Activated T-cell treated with anti-CD3 and anti-CD28 coated beads, Interleukin-2, amount 50 U/mL, for 4 hours (primary cell): Measurements from ENCODE around the gene ORAI2. TPM values are rescaled to one million over a fixed set of nuclear protein-coding genes. Genes with fewer than 3 reads are reported as not detected.
A peak's percentile ranks its signal among the peaks of the same experiment; 100 is the strongest.

ENCODE experiments used
- ATAC-seq, 2 donors: fragments of 200-7000 bp; cut with Tn5 transposase; one replicate each; pipeline ENCODE4 v1.10.0; 2021
- DNase-seq: peaks from one replicate; pipeline ENCODE4 v3.0.0-alpha.2; 2020
- H3K27me3 Mint-ChIP-seq: one replicate; pipeline ENCODE4 v1.8.0; 2021; ENCODE audit warnings: low read depth, mixed read lengths
- H3K36me3 Mint-ChIP-seq: one replicate; pipeline ENCODE4 v1.8.0; 2022; ENCODE audit warnings: mixed read lengths; ENCODE audit not compliant: insufficient read depth
- H3K4me1 Mint-ChIP-seq: one replicate; pipeline ENCODE4 v1.8.0; 2021; ENCODE audit warnings: low read depth, mixed read lengths
- H3K4me3 Mint-ChIP-seq: one replicate; pipeline ENCODE4 v1.8.0; 2021; ENCODE audit warnings: mild to moderate bottlenecking, moderate library complexity, mixed read lengths
- H3K9me3 Mint-ChIP-seq: one replicate; pipeline ENCODE4 v1.8.0; 2021; ENCODE audit warnings: mixed read lengths
- total RNA-seq, 3 donors: library from RNA; stranded (reverse); gene quantifications; one replicate each; pipeline ENCODE4 v1.2.1, GENCODE V29; 2021

ORAI2 gene
- total RNA-seq, 3 donors from 2014 or later, result 24.8 to 35.9 (median 27.4) TPM

DNA sequence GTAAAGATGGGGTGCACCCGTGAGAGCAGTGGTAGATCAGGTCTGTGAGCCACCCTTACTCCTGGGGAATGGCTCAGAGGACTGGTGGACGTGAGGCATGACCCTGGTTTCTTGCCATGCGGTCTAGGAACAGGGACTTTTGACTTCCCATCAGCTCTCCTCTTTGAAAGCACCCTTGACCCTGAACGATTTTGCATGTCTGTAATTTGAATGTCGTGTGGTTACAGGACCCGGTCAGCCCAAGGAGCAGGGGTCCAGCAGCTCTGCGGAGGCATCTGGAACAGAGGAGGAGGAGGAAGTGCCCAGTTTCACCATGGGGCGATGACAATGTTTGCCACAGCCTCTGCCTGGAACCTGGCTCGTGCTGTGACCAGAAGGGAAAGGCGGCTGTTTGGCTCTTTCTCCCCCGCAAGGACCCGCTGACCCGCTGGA lies 8.6 kb upstream of the ORAI2 start:
- H3K4me3 Mint-ChIP-seq, result no peak overlapping the region
- peaks cover 15% of the 10 kb centered on the region for H3K36me3 Mint-ChIP-seq
- peaks cover 79% of the 10 kb centered on the region for H3K4me1 Mint-ChIP-seq
- DNase-seq (no peak), ATAC-seq (no peak)
- no peaks in the 10 kb centered on the region for H3K9me3 Mint-ChIP-seq
- no peaks in the 10 kb centered on the region for H3K27me3 Mint-ChIP-seq

- peak overlapping the region; percentile 83 for H3K4me3 Mint-ChIP-seq
- H3K9me3 Mint-ChIP-seq, result no peaks in the 10 kb centered on the region
- DNase-seq (peak; percentile 82), ATAC-seq (peak; percentile 85 to 86)
- H3K36me3 Mint-ChIP-seq, result peaks cover 12% of the 10 kb centered on the region
- peaks cover 78% of the 10 kb centered on the region for H3K4me1 Mint-ChIP-seq
- no peaks in the 10 kb centered on the region for H3K27me3 Mint-ChIP-seq
Measured at GRCh38 chr7:102425639-102426267, 7.6 kb upstream of the ORAI2 start.

GRCh38 chr7:102426268-102427018 lies 6.9 kb upstream of the ORAI2 start:
- peak overlapping the region; percentile 83 for H3K4me3 Mint-ChIP-seq
- no peaks in the 10 kb centered on the region for H3K9me3 Mint-ChIP-seq
- H3K27me3 Mint-ChIP-seq, result no peaks in the 10 kb centered on the region
- DNase-seq, result peak; percentile 67
- peaks cover 12% of the 10 kb centered on the region for H3K36me3 Mint-ChIP-seq
- ATAC-seq, result peak; percentile 76 to 85
- peaks cover 79% of the 10 kb centered on the region for H3K4me1 Mint-ChIP-seq

- Mint-ChIP-seq H3K4me1 (peaks cover 81% of the 10 kb centered on the region), H3K36me3 (peaks cover 12% of the 10 kb centered on the region), H3K4me3 (peak overlapping the region; percentile 83), H3K27me3 (no peaks in the 10 kb centered on the region), H3K9me3 (no peaks in the 10 kb centered on the region)
- no peak for DNase-seq
- ATAC-seq, result no peak
Measured at GRCh38 chr7:102427019-102427405, 6.4 kb upstream of the ORAI2 start.

DNA sequence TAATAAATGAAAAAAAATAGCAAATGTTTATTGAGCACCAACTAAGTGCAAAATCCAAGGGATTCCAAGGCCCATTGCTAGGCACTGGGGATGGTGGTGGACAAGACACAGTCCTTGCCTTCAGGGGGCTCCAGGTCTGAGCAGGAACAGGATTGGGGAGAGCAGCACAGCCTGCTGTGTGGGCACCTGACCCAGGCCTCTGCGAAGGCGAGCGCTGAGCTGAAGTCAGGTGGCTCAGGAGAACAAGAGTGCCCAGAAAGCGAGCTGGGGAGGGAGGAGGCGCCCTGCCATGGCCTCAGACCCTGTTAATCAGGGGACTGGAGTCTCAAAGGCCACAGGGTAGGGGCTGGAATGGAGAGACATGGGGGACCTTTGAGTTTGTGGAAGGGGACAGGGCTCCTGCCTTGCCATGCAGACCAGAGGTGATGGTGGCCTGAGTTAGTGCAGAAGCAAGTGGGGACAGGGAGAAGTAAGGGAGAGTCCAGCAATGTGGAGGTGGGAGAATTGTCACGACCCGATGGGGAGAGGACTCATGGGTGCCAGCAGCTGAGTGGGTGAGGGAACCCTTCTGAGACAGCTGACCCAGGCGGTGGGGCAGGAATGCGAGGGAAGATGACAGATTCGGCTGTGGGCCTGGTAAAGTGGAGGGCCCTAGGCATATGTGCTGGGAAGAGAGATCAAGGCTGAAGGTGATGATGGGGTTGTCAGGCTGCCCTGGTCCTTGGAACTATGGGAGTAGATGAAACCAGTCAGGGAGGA lies 4.1 kb upstream of the ORAI2 start:
- ATAC-seq (no peak), DNase-seq (no peak)
- peaks cover 84% of the 10 kb centered on the region for H3K4me1 Mint-ChIP-seq
- no peaks in the 10 kb centered on the region for H3K27me3 Mint-ChIP-seq
- no peak overlapping the region for H3K4me3 Mint-ChIP-seq
- H3K36me3 Mint-ChIP-seq, result peaks cover 11% of the 10 kb centered on the region
- no peaks in the 10 kb centered on the region for H3K9me3 Mint-ChIP-seq

DNA sequence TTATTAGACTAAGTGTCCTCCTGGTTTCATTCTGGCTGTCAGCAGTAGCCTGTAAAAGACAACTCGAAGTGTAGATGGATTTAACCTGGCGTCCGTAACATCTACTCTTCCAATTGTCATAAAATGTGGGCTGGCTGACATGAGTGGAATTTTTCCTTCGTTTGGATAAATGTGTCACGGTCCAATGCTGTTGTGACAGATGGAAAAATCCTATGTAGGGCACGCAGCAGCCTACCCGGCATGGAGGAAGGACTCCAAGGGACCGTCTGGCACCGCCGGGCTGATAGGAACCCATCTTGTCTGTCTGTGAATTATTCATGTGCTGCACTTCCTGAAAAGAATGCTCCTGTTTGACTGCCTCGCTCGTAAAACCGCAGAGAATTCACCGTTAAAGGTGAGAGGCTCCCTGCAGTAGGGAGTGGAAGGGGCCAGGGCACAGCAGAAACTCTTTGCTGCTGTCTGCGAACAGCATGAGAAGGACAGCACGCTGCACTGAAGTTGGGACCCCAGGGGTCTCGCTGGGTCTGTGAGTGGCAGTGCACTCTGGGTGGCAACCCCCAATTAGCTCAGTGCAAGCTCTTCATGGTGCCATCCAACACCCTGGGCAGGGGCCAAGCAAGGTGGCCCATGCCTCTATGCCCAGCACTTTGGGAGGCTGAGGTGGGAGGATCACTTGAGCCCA lies 1.6 kb upstream of the ORAI2 start:
- Mint-ChIP-seq H3K27me3 (no peaks in the 10 kb centered on the region), H3K9me3 (no peaks in the 10 kb centered on the region), H3K4me1 (peaks cover 70% of the 10 kb centered on the region), H3K4me3 (peak overlapping the region; percentile 78), H3K36me3 (no peaks in the 10 kb centered on the region)
- peak; percentile 58 for DNase-seq
- ATAC-seq, result peak; percentile 36 to 45

- peaks cover 62% of the 10 kb centered on the region for H3K4me1 Mint-ChIP-seq
- H3K9me3 Mint-ChIP-seq, result no peaks in the 10 kb centered on the region
- peak overlapping the region; percentile 78 for H3K4me3 Mint-ChIP-seq
- H3K36me3 Mint-ChIP-seq, result no peaks in the 10 kb centered on the region
- DNase-seq (no peak), ATAC-seq (peak; percentile 13 to 16)
- H3K27me3 Mint-ChIP-seq, result no peaks in the 10 kb centered on the region
Measured at GRCh38 chr7:102432442-102433218, 745 bp upstream of the ORAI2 start.

- peaks cover 48% of the 10 kb centered on the region for H3K4me1 Mint-ChIP-seq
- H3K27me3 Mint-ChIP-seq, result no peaks in the 10 kb centered on the region
- ATAC-seq (peak in 1 of 2 donors; percentile 11), DNase-seq (no peak)
- peaks cover under 1% of the 10 kb centered on the region for H3K36me3 Mint-ChIP-seq
- no peaks in the 10 kb centered on the region for H3K9me3 Mint-ChIP-seq
- peak overlapping the region; percentile 80 for H3K4me3 Mint-ChIP-seq
Measured at GRCh38 chr7:102434039-102434486, 688 bp downstream of the ORAI2 start.

DNA sequence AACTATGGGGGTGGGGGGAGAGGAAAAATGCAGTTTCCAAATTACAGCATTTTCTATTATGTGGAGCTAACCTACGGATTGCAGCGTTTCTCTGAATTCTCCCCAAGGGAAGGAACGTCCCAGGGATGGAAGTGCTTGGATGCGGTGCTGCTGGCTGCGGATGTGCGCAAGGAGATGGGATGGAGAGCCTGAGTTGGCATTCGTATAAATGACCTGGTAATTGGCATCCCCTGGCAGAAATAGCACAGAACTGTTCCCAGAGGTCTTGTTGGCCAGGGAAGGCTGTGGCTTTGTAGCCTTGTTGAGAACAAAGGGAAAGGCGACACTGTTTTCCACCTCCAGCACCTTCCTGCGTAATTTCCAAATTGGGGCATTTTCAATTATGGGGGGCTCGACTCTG lies 2.7 kb downstream of the ORAI2 start:
- H3K9me3 Mint-ChIP-seq, result no peaks in the 10 kb centered on the region
- no peaks in the 10 kb centered on the region for H3K27me3 Mint-ChIP-seq
- peaks cover 2% of the 10 kb centered on the region for H3K36me3 Mint-ChIP-seq
- H3K4me3 Mint-ChIP-seq, result no peak overlapping the region
- no peak for ATAC-seq
- DNase-seq, result no peak
- peaks cover 29% of the 10 kb centered on the region for H3K4me1 Mint-ChIP-seq

DNA sequence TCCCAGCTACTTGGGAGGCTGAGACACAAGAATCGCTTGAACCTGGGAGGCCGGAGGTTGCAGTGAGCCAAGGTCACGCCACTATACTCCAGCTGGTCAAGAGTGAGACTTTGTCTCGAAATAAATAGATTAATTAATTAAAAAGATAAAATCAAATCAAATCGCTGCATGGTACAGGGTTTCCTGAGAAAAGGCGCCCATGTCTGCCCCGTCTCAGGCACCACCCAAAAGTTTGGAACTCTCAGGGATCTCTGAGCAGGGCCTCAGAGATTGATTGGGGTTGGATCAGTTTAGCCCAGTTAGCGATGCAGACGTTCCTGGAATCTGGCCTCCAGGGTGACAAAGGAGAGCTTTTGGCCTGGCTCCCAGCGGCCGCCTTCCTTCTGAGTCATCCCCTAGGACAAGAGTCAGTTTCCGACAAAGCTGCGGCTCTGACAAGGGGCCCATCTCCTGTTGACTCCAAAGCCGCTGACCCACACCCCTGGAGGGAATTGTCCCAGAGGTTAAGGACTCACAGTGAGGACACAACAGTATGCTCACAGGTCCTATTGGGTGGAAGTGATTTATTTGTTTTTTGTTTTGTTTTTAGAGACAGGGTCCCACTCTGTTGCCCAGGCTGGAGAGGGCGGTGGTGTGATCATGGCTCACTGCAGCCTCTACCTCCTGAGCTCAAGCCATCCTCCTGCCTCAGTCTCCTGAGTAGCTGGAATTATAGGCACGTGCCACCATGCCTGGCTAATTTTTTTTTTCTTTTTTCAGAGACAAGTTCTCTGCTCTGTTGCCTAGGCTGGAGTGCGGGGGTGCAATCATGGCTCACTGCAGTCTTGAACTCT lies 6.8 kb downstream of the ORAI2 start:
- no peak overlapping the region for H3K4me3 Mint-ChIP-seq
- no peak for ATAC-seq
- H3K9me3 Mint-ChIP-seq, result no peaks in the 10 kb centered on the region
- H3K4me1 Mint-ChIP-seq, result peaks cover 6% of the 10 kb centered on the region
- no peaks in the 10 kb centered on the region for H3K27me3 Mint-ChIP-seq
- H3K36me3 Mint-ChIP-seq, result peaks cover 9% of the 10 kb centered on the region
- DNase-seq, result no peak

- DNase-seq, result no peak
- no peak overlapping the region for H3K4me3 Mint-ChIP-seq
- H3K27me3 Mint-ChIP-seq, result no peaks in the 10 kb centered on the region
- peaks cover 2% of the 10 kb centered on the region for H3K4me1 Mint-ChIP-seq
- H3K9me3 Mint-ChIP-seq, result no peaks in the 10 kb centered on the region
- peaks cover 11% of the 10 kb centered on the region for H3K36me3 Mint-ChIP-seq
- ATAC-seq, result no peak
Measured at GRCh38 chr7:102444961-102445673, 11.7 kb downstream of the ORAI2 start.

DNA sequence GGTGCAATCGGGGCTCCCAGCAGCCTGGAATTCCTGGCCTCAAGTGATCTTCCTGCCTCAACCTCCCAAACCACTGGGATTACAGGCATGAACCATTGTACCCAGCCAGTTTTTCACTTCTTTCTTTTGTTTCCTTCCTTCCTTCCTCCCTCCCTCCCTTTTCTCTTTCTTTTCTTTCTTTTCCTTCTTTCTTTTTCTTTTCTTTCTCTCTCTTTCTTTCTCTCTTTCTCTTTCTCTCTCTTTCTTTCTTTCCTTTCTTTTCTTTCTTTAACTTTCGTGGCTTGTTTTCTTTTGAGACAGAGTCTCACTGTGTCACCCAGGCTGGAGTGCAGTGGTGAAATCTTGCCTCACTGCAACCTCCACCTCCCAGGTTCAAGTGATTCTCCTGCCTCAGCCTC lies 12.3 kb downstream of the ORAI2 start:
- Mint-ChIP-seq H3K27me3 (no peaks in the 10 kb centered on the region), H3K36me3 (peaks cover 11% of the 10 kb centered on the region), H3K9me3 (no peaks in the 10 kb centered on the region), H3K4me3 (no peak overlapping the region), H3K4me1 (peaks cover 6% of the 10 kb centered on the region)
- no peak for DNase-seq
- no peak for ATAC-seq
